Glomerular endothelial cell (primary cell): ENCODE results near the gene CCDC126. TPM values are rescaled to one million over a fixed set of nuclear protein-coding genes. Genes with fewer than 3 reads are reported as not detected.

ENCODE experiments used
- total RNA-seq: library from RNA; depleted of rRNA; stranded (reverse); fragments of >200 nt; gene quantifications from 2 replicates; pipeline ENCODE4 v1.2.3, GENCODE V29; 2015

CCDC126 gene
- total RNA-seq, 1 donor from 2014 or later = 9.7 TPM

Other genes with a start within 250 kb of the CCDC126 start
- 89.8 and 98.3 TPM in 2 replicates for gene IGF2BP3, start 126.9 kb upstream of the CCDC126 start, total RNA-seq
- 29.8 and 36.2 TPM in 2 replicates for gene TRA2A, start 65.4 kb upstream of the CCDC126 start, total RNA-seq
- gene FAM221A, start 82.8 kb downstream of the CCDC126 start, total RNA-seq = 2.0 and 6.0 TPM in 2 replicates
- 0.05 TPM in 1 of 2 replicates, not detected in the other for gene STK31, start 112.8 kb downstream of the CCDC126 start, total RNA-seq